Liver (tissue), 9 donors: Measurements from ENCODE around the gene CARMIL1. TPM values are rescaled to one million over a fixed set of nuclear protein-coding genes. Genes with fewer than 3 reads are reported as not detected.

Experiments used
- DNase-seq: peaks from one replicate; pipeline ENCODE4 v3.0.0-alpha.2; 2017; ENCODE audit warnings: low spot score
- H3K27ac ChIP-seq, 2 donors: one replicate each; pipeline ENCODE4 v1.7.0; 2013; ENCODE audit warnings: inconsistent platforms in 2 of 2, low read length in 2 of 2, control low read depth in 1 of 2, low read depth in 1 of 2, mild to moderate bottlenecking in 1 of 2
- H3K27me3 ChIP-seq, 4 donors: one replicate each; pipeline versions ENCODE4 v1.6.1 to v1.7.0; 2013; ENCODE audit warnings: low read length in 3 of 4, inconsistent platforms in 1 of 4, mild to moderate bottlenecking in 1 of 4, moderate library complexity in 1 of 4; ENCODE audit not compliant: control insufficient read depth in 4 of 4, insufficient read depth in 4 of 4
- H3K36me3 ChIP-seq, 4 donors: one replicate each; pipeline versions ENCODE4 v1.6.1 to v1.7.0; 2013; ENCODE audit warnings: low read length in 3 of 4, mild to moderate bottlenecking in 3 of 4, low read depth in 1 of 4, moderate library complexity in 1 of 4; ENCODE audit not compliant: control insufficient read depth in 4 of 4, insufficient read depth in 3 of 4
- H3K4me1 ChIP-seq, 4 donors: one replicate each; pipeline versions ENCODE4 v1.6.1 to v1.7.0; 2013; ENCODE audit warnings: low read length in 3 of 4, mild to moderate bottlenecking in 3 of 4, moderate library complexity in 1 of 4; ENCODE audit not compliant: control insufficient read depth in 4 of 4, insufficient read depth in 4 of 4
- H3K4me3 ChIP-seq, 3 donors: one replicate each; pipeline versions ENCODE4 v1.6.1 to v1.7.0; 2013; ENCODE audit warnings: low read length in 3 of 3, control low read depth in 1 of 3, low read depth in 1 of 3, mild to moderate bottlenecking in 1 of 3
- H3K9ac ChIP-seq, 2 donors: one replicate each; pipeline ENCODE4 v1.7.0; 2013; ENCODE audit warnings: low read length in 2 of 2, mild to moderate bottlenecking in 2 of 2, moderate library complexity in 2 of 2, control low read depth in 1 of 2, low read depth in 1 of 2
- H3K9me3 ChIP-seq, 4 donors: one replicate each; pipeline versions ENCODE4 v1.6.1 to v1.7.0; 2013; ENCODE audit warnings: low read length in 3 of 4; ENCODE audit not compliant: control insufficient read depth in 4 of 4
- ATF3 ChIP-seq: IDR thresholded peaks from 2 replicates; pipeline ENCODE4 v1.6.1; 2016; ENCODE audit warnings: antibody characterized with exemption
- CTCF ChIP-seq: fragments of 150-350 bp; IDR thresholded peaks from 2 replicates; pipeline ENCODE4 v1.5.1; 2017; ENCODE audit warnings: improper control_type of control experiment, low read depth, low read length; ENCODE audit not compliant: missing input control
- EGR1 ChIP-seq, 2 donors: IDR thresholded peaks; 2 replicates each; pipeline ENCODE4 v1.6.1; 2016 to 2018; ENCODE audit warnings: antibody characterized with exemption in 2 of 2, low read depth in 2 of 2
- FOXA1 ChIP-seq: IDR thresholded peaks from 2 replicates; pipeline ENCODE4 v1.6.1; 2016; ENCODE audit warnings: antibody characterized with exemption
- FOXA2 ChIP-seq: IDR thresholded peaks from 2 replicates; pipeline ENCODE4 v1.6.1; 2016; ENCODE audit warnings: antibody characterized with exemption
- GABPA ChIP-seq, 2 donors: IDR thresholded peaks in 1 of 2; conservative IDR thresholded peaks in 1 of 2; 2 replicates each; pipeline ENCODE4 v1.6.1; 2016; ENCODE audit warnings: antibody characterized with exemption in 2 of 2, mild to moderate bottlenecking in 1 of 2, moderate library complexity in 1 of 2
- HNF4A ChIP-seq, 2 donors: conservative IDR thresholded peaks; 2 replicates each; pipeline ENCODE4 v1.6.1; 2016; ENCODE audit warnings: antibody characterized with exemption in 2 of 2, mild to moderate bottlenecking in 2 of 2
- HNF4G ChIP-seq: IDR thresholded peaks from 2 replicates; pipeline ENCODE4 v1.6.1; 2016; ENCODE audit warnings: antibody characterized with exemption
- JUND ChIP-seq, 2 donors: IDR thresholded peaks; 2 replicates each; pipeline ENCODE4 v1.6.1; 2016; ENCODE audit warnings: antibody characterized with exemption in 2 of 2
- NR2F2 ChIP-seq: IDR thresholded peaks from 2 replicates; pipeline ENCODE4 v1.6.1; 2016; ENCODE audit warnings: antibody characterized with exemption
- RAD21 ChIP-seq, 2 donors: IDR thresholded peaks; 2 replicates each; pipeline ENCODE4 v1.6.1; 2016; ENCODE audit warnings: antibody characterized with exemption in 2 of 2, mild to moderate bottlenecking in 2 of 2
- RXRA ChIP-seq, 2 donors: IDR thresholded peaks; 2 replicates each; pipeline ENCODE4 v1.6.1; 2017 to 2018; ENCODE audit warnings: antibody characterized with exemption in 2 of 2, mild to moderate bottlenecking in 1 of 2
- TAF1 ChIP-seq: conservative IDR thresholded peaks from 2 replicates; pipeline ENCODE4 v1.6.1; 2016; ENCODE audit warnings: antibody characterized with exemption, mild to moderate bottlenecking
- YY1 ChIP-seq: IDR thresholded peaks from 2 replicates; pipeline ENCODE4 v1.6.1; 2016; ENCODE audit warnings: antibody characterized with exemption, mild to moderate bottlenecking
- ZBTB33 ChIP-seq: IDR thresholded peaks from 2 replicates; pipeline ENCODE4 v1.6.1; 2016; ENCODE audit warnings: antibody characterized with exemption
- WGBS: extraction: QIAGEN DNeasy Blood & Tissue Kit; methylation state at CpG from one replicate; pipeline ENCODE4 v1.1.7; 2013; 5-methylcytosine and 5-hydroxymethylcytosine counted together
- polyA plus RNA-seq, 2 donors: library from polyadenylated mRNA; stranded (reverse) in 1 of 2; unstranded in 1 of 2; fragments of 200-250 nt in 1 of 2; fragments of >200 nt in 1 of 2; fragmentation: Nextera tagmentation in 1 of 2; extraction: Ambion mirVana in 1 of 2; gene quantifications; one replicate each; pipeline versions ENCODE4 v1.2.1 to v1.2.3, GENCODE V29; 2013 to 2015
- total RNA-seq, 2 donors: library from RNA; depleted of rRNA; stranded (reverse); fragments of >200 nt; gene quantifications; one replicate each; pipeline ENCODE4 v1.2.3, GENCODE V29; 2014
- donor health status: healthy.
- donor health status: healthy.
- donor health status: healthy.
- donor health status: healthy.
- donor health status: healthy.

The CARMIL1 gene
- total and polyA plus RNA-seq, 4 donors: 1.4 to 9.5 (median 3.5) TPM

GRCh38 chr6:25290306-25291060, 11.3 kb downstream of the CARMIL1 start:
- no peak overlapping the region for H3K4me3 ChIP-seq
- TF ChIP-seq YY1 (no peak), HNF4A (conservative IDR thresholded peaks at IDR 0.05) (no peak), JUND (IDR thresholded peaks at IDR 0.05) (no peak), FOXA2 (no peak), RXRA (IDR thresholded peaks at IDR 0.05) (no peak), EGR1 (IDR thresholded peaks at IDR 0.05; ENCODE audit: low read depth in 2 of 2) (no peak), ZBTB33 (no peak), NR2F2 (no peak), HNF4G (no peak), RAD21 (IDR thresholded peaks at IDR 0.05) (no peak), FOXA1 (no peak), GABPA (IDR thresholded peaks at IDR 0.05 in 1 of 2, conservative IDR thresholded peaks at IDR 0.05 in 1 of 2) (no peak), CTCF (no peak)
- no peaks in the 10 kb centered on the region for H3K27me3 ChIP-seq
- H3K9me3 ChIP-seq: no peaks in the 10 kb centered on the region
- no peak for DNase-seq
- H3K27ac ChIP-seq: no peak overlapping the region
- no peaks in the 10 kb centered on the region for H3K36me3 ChIP-seq
- WGBS: 77% methylated on average over 5 of the region's 5 CpGs
- H3K4me1 ChIP-seq: no peaks in the 10 kb centered on the region
- H3K9ac ChIP-seq: no peak overlapping the region

GRCh38 chr6:25292384-25292783, 13.2 kb downstream of the CARMIL1 start:
- no peaks in the 10 kb centered on the region for H3K36me3 ChIP-seq
- no peaks in the 10 kb centered on the region for H3K9me3 ChIP-seq
- WGBS: 93% methylated on average over 4 of the region's 4 CpGs
- no peak for DNase-seq
- no peak overlapping the region for H3K4me3 ChIP-seq
- no peaks in the 10 kb centered on the region for H3K4me1 ChIP-seq
- no peak overlapping the region for H3K27ac ChIP-seq
- TF ChIP-seq EGR1 (IDR thresholded peaks at IDR 0.05; ENCODE audit: low read depth in 2 of 2) (no peak), CTCF (no peak), RXRA (IDR thresholded peaks at IDR 0.05) (no peak), FOXA2 (no peak), GABPA (IDR thresholded peaks at IDR 0.05 in 1 of 2, conservative IDR thresholded peaks at IDR 0.05 in 1 of 2) (no peak), ZBTB33 (no peak), RAD21 (IDR thresholded peaks at IDR 0.05) (no peak), JUND (IDR thresholded peaks at IDR 0.05) (no peak), ATF3 (no peak), TAF1 (no peak)
- H3K9ac ChIP-seq: no peak overlapping the region
- H3K27me3 ChIP-seq: no peaks in the 10 kb centered on the region
